PC-9 (cell line): ENCODE measurements around the gene EDN2. TPM values are rescaled to one million over a fixed set of nuclear protein-coding genes. Genes with fewer than 3 reads are reported as not detected.

Source experiments
- BruUV-seq: library from RNA; stranded (reverse); fragments of 400-500 nt; replicated peaks from 2 replicates; lab custom pipeline; 2021; lab: Mats Ljungman, UMichigan
- CTCF ChIA-PET: fragments of 300-600 bp; sonication (Branson Sonifier 250); formaldehyde crosslinking; loops from one replicate; lab custom pipeline; 2022; ENCODE audit warnings: antibody characterized with exemption; lab: Charles Lee
- POLR2A ChIA-PET: fragments of 300-600 bp; sonication (Branson Sonifier 250); formaldehyde crosslinking; loops from one replicate; lab custom pipeline; 2022; ENCODE audit warnings: antibody characterized with exemption; ENCODE audit not compliant: unreplicated experiment; lab: Charles Lee
- DNase-seq, 2 experiments: peaks; one replicate each; pipeline versions ENCODE4 v3.0.0 to v3.0.0-alpha.2; 2015 to 2022; ENCODE audit warnings: mixed read lengths in 1 of 2
- H2AFZ ChIP-seq: fragments of 200-600 bp; sonication (generic); 2 replicates; pipeline ENCODE4 v1.8.1; 2017; ENCODE audit warnings: antibody characterized with exemption
- H3F3A ChIP-seq: fragments of 200-600 bp; sonication (generic); 2 replicates; pipeline ENCODE4 v1.8.1; 2017; ENCODE audit warnings: antibody characterized with exemption, mild to moderate bottlenecking, low read depth; ENCODE audit not compliant: insufficient read depth
- H3K27ac ChIP-seq: fragments of 200-600 bp; sonication (generic); 2 replicates; pipeline ENCODE4 v1.6.1; 2016; ENCODE audit warnings: mixed run types
- H3K27me3 ChIP-seq: fragments of 200-600 bp; sonication (generic); 2 replicates; pipeline ENCODE4 v1.6.1; 2016; ENCODE audit warnings: low read depth, mixed run types; ENCODE audit not compliant: insufficient read depth
- H3K36me3 ChIP-seq: fragments of 200-600 bp; sonication (generic); 2 replicates; pipeline ENCODE4 v1.6.1; 2016; ENCODE audit warnings: low read depth, mixed run types
- H3K4me1 ChIP-seq: fragments of 200-600 bp; sonication (generic); replicated peaks from 2 replicates; pipeline ENCODE4 v1.6.1; 2016; ENCODE audit warnings: mixed run types; ENCODE audit not compliant: insufficient read depth
- H3K4me2 ChIP-seq: fragments of 200-600 bp; sonication (generic); 2 replicates; pipeline ENCODE4 v1.6.1; 2017; ENCODE audit warnings: mixed run types
- H3K4me3 ChIP-seq: fragments of 200-600 bp; sonication (generic); 2 replicates; pipeline ENCODE4 v1.6.1; 2016; ENCODE audit warnings: mixed run types
- H3K79me2 ChIP-seq: fragments of 200-600 bp; sonication (generic); 2 replicates; pipeline ENCODE4 v1.6.1; 2017; ENCODE audit warnings: low read depth, mixed run types
- H3K9me2 ChIP-seq: fragments of 200-600 bp; sonication (generic); 2 replicates; pipeline ENCODE4 v1.8.1; 2017; ENCODE audit warnings: mild to moderate bottlenecking; ENCODE audit not compliant: insufficient read depth
- H3K9me3 ChIP-seq: fragments of 200-600 bp; sonication (generic); 2 replicates; pipeline ENCODE4 v1.8.1; 2016; ENCODE audit warnings: low read depth; ENCODE audit not compliant: insufficient read depth
- H4K20me1 ChIP-seq: fragments of 200-600 bp; sonication (generic); 2 replicates; pipeline ENCODE4 v1.8.1; 2017; ENCODE audit not compliant: insufficient read depth
- EZH2 ChIP-seq: fragments of 200-600 bp; sonication (generic); IDR thresholded peaks from 2 replicates; pipeline ENCODE4 v1.8.0; 2017; ENCODE audit warnings: antibody characterized with exemption, low read depth
- intact Hi-C: fragments of 100-400 bp; cut with micrococcal nuclease; formaldehyde crosslinking; loops from one replicate; pipeline ENCODE4 v1.10.0; 2022; ENCODE audit not compliant: unreplicated experiment
- total RNA-seq: library from RNA; stranded (reverse); gene quantifications from 2 replicates; pipeline ENCODE4 v1.2.3, GENCODE V29; 2021
- TF ChIP-seq, protein P1 (sequence below): fragments of 200-600 bp; sonication (generic); conservative IDR thresholded peaks from 2 replicates; pipeline ENCODE4 v1.6.1; 2017; ENCODE audit warnings: mixed run types, antibody characterized with exemption, mild to moderate bottlenecking, moderate library complexity

Gene EDN2
- total RNA-seq, 1 experiment from 2014 or later = 0.48 TPM

GRCh38 chr1:41442697-41443251 lies 41.7 kb downstream of the EDN2 start:
- H3F3A ChIP-seq = no peaks in the 10 kb centered on the region
- no peaks in the 10 kb centered on the region for H3K27me3 ChIP-seq
- no TSS peak for BruUV-seq
- H2AFZ ChIP-seq = no peak overlapping the region
- no peak overlapping the region for H3K27ac ChIP-seq
- no peak for TF ChIP-seq EZH2
- CTCF ChIA-PET = interaction anchor here (0.7 kb wide), 1 partner anchor 13 kb away, joined by 3 read pairs; no protein-coding TSS in a partner anchor
- intact Hi-C loops = no loop called here
- no peaks in the 10 kb centered on the region for H4K20me1 ChIP-seq
- no peak for DNase-seq
- H3K9me3 ChIP-seq = peaks cover 13% of the 10 kb centered on the region
- no peaks in the 10 kb centered on the region for H3K36me3 ChIP-seq
- POLR2A ChIA-PET = interaction anchor here (0.7 kb wide), 1 partner anchor 1825 kb away, joined by 4 read pairs; no protein-coding TSS in a partner anchor
- no peak overlapping the region for H3K4me3 ChIP-seq
- no peaks in the 10 kb centered on the region for H3K79me2 ChIP-seq
- no peak overlapping the region for H3K4me2 ChIP-seq
- H3K4me1 ChIP-seq = no peaks in the 10 kb centered on the region
- no peaks in the 10 kb centered on the region for H3K9me2 ChIP-seq

GRCh38 chr1:41440321-41441085 lies 44.0 kb downstream of the EDN2 start:
- Histone ChIP-seq H3K9me2 (no peaks in the 10 kb centered on the region), H3K27ac (no peak overlapping the region), H3F3A (no peaks in the 10 kb centered on the region), H3K4me3 (no peak overlapping the region), H3K4me2 (no peak overlapping the region), H3K79me2 (no peaks in the 10 kb centered on the region), H3K36me3 (no peaks in the 10 kb centered on the region), H4K20me1 (no peaks in the 10 kb centered on the region), H2AFZ (no peak overlapping the region), H3K9me3 (peaks cover 13% of the 10 kb centered on the region), H3K4me1 (peaks cover 8% of the 10 kb centered on the region), H3K27me3 (no peaks in the 10 kb centered on the region)
- no peak for DNase-seq
- TF ChIP-seq EZH2 = no peak
- TF ChIP-seq, protein P1, sequence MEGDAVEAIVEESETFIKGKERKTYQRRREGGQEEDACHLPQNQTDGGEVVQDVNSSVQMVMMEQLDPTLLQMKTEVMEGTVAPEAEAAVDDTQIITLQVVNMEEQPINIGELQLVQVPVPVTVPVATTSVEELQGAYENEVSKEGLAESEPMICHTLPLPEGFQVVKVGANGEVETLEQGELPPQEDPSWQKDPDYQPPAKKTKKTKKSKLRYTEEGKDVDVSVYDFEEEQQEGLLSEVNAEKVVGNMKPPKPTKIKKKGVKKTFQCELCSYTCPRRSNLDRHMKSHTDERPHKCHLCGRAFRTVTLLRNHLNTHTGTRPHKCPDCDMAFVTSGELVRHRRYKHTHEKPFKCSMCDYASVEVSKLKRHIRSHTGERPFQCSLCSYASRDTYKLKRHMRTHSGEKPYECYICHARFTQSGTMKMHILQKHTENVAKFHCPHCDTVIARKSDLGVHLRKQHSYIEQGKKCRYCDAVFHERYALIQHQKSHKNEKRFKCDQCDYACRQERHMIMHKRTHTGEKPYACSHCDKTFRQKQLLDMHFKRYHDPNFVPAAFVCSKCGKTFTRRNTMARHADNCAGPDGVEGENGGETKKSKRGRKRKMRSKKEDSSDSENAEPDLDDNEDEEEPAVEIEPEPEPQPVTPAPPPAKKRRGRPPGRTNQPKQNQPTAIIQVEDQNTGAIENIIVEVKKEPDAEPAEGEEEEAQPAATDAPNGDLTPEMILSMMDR = no peak
- CTCF ChIA-PET = no interaction called here
- BruUV-seq = no TSS peak
- intact Hi-C loops = no loop called here
- POLR2A ChIA-PET = no interaction called here

GRCh38 chr1:41439234-41439633 lies 45.2 kb downstream of the EDN2 start:
- no peaks in the 10 kb centered on the region for H3K27me3 ChIP-seq
- TF ChIP-seq, protein P1 = no peak
- TF ChIP-seq EZH2 = no peak
- H3K9me3 ChIP-seq = peaks cover 6% of the 10 kb centered on the region
- BruUV-seq = no TSS peak
- no peak for DNase-seq
- H3K79me2 ChIP-seq = no peaks in the 10 kb centered on the region
- H3K9me2 ChIP-seq = no peaks in the 10 kb centered on the region
- H3K36me3 ChIP-seq = no peaks in the 10 kb centered on the region
- peaks cover 8% of the 10 kb centered on the region for H3K4me1 ChIP-seq
- H4K20me1 ChIP-seq = no peaks in the 10 kb centered on the region
- CTCF ChIA-PET = no interaction called here
- intact Hi-C loops = loop anchor here (10.0 kb wide), 2 partner anchors 434 to 1326 kb away; partner anchors contain the start of genes C1orf50 and P3H1
- no peaks in the 10 kb centered on the region for H3F3A ChIP-seq
- POLR2A ChIA-PET = no interaction called here
- H3K27ac ChIP-seq = no peak overlapping the region
- no peak overlapping the region for H3K4me2 ChIP-seq
- no peak overlapping the region for H2AFZ ChIP-seq
- H3K4me3 ChIP-seq = no peak overlapping the region
